GM12878 (cell line): ENCODE results near the gene CHRM4. TPM values are rescaled to one million over a fixed set of nuclear protein-coding genes. Genes with fewer than 3 reads are reported as not detected.

ENCODE experiments used
- ATAC-seq: fragments of 200-7000 bp; cut with Tn5 transposase; 3 replicates; pipeline ENCODE4 v1.9.1; 2020; ENCODE audit warnings: mild to moderate bottlenecking, moderate library complexity
- BruUV-seq: library from RNA; stranded (reverse); fragments of 400-500 nt; replicated peaks from 2 replicates; lab custom pipeline; 2021; lab: Mats Ljungman, UMichigan
- CTCF ChIA-PET: fragments of 300-600 bp; sonication (Branson Sonifier 250); formaldehyde crosslinking; extraction: SDS; loops from one replicate; lab custom pipeline; 2021; ENCODE audit warnings: inconsistent platforms; lab: Yijun Ruan, JAX
- POLR2A ChIA-PET: fragments of 350-600 bp; formaldehyde crosslinking; extraction: SDS; loops from one replicate; lab custom pipeline; 2021; ENCODE audit warnings: inconsistent platforms; lab: Charles Lee
- RAD21 ChIA-PET: fragments of 300-600 bp; sonication (Branson Sonifier 250); formaldehyde crosslinking; loops from one replicate; lab custom pipeline; 2023; ENCODE audit warnings: antibody characterized with exemption; ENCODE audit not compliant: unreplicated experiment; lab: Charles Lee
- SMC1A ChIA-PET: fragments of 300-600 bp; sonication (Branson Sonifier 250); formaldehyde crosslinking; loops from one replicate; lab custom pipeline; 2023; ENCODE audit not compliant: unreplicated experiment, uncharacterized antibody; lab: Charles Lee
- DNase-seq: peaks from one replicate; pipeline ENCODE4 v3.0.0-alpha.2; 2011; ENCODE audit warnings: low read depth, low spot score
- FAIRE-seq: peaks from 3 replicates; lab custom pipeline; 2011; peaks lifted over from hg19 to GRCh38; lab: Jason Lieb, UNC
- H2AFZ ChIP-seq: 2 replicates; pipeline ENCODE4 v1.6.0; 2011; ENCODE audit warnings: low read depth, low read length, control low read depth; ENCODE audit not compliant: control insufficient read depth
- H3K27ac ChIP-seq: 2 replicates; pipeline ENCODE4 v1.5.1; 2011; ENCODE audit warnings: control low read depth; ENCODE audit not compliant: control insufficient read depth, insufficient read depth
- H3K27me3 ChIP-seq, 2 experiments: replicated peaks in 1 of 2; 2 replicates each; pipeline versions ENCODE4 v1.6.0 to v1.6.1; 2011; ENCODE audit warnings: low read length in 1 of 2; ENCODE audit not compliant: control insufficient read depth in 2 of 2, insufficient read depth in 2 of 2
- H3K36me3 ChIP-seq, 2 experiments: 2 replicates each; pipeline ENCODE4 v1.5.1; 2011; ENCODE audit warnings: low read length in 1 of 2; ENCODE audit not compliant: control insufficient read depth in 2 of 2, insufficient read depth in 2 of 2
- H3K4me1 ChIP-seq: 2 replicates; pipeline ENCODE4 v1.6.1; 2011; ENCODE audit warnings: mild to moderate bottlenecking, low read length, moderate library complexity, mixed read lengths; ENCODE audit not compliant: control insufficient read depth, insufficient read depth
- H3K4me2 ChIP-seq: 2 replicates; pipeline ENCODE4 v1.6.0; 2011; ENCODE audit warnings: control low read depth; ENCODE audit not compliant: control insufficient read depth, insufficient read depth
- H3K4me3 ChIP-seq: fragments of 200-600 bp; sonication (generic); 2 replicates; pipeline ENCODE4 v1.5.1; 2016
- H3K79me2 ChIP-seq: 2 replicates; pipeline ENCODE4 v1.6.0; 2011; ENCODE audit warnings: low read length; ENCODE audit not compliant: control insufficient read depth, insufficient read depth
- H3K9ac ChIP-seq: 2 replicates; pipeline ENCODE4 v1.8.0; 2011; ENCODE audit warnings: low read length, control low read depth, mixed read lengths; ENCODE audit not compliant: control insufficient read depth, insufficient read depth
- H3K9me3 ChIP-seq: replicated peaks from 3 replicates; pipeline ENCODE4 v1.5.1; 2011; ENCODE audit warnings: mild to moderate bottlenecking, low read length; ENCODE audit not compliant: control insufficient read depth, insufficient read depth
- H4K20me1 ChIP-seq: 2 replicates; pipeline ENCODE4 v1.6.0; 2011; ENCODE audit not compliant: control insufficient read depth, insufficient read depth
- DPF2 ChIP-seq: fragments of 450-650 bp; IDR thresholded peaks from 2 replicates; pipeline ENCODE4 v1.6.1; 2017; ENCODE audit warnings: mild to moderate bottlenecking
- E4F1 ChIP-seq: fragments of 450-650 bp; IDR thresholded peaks from 2 replicates; pipeline ENCODE4 v1.6.1; 2018; ENCODE audit warnings: borderline replicate concordance, mild to moderate bottlenecking; ENCODE audit not compliant: partially characterized antibody
- GATAD2B ChIP-seq: fragments of 450-650 bp; conservative IDR thresholded peaks from 2 replicates; pipeline ENCODE4 v1.6.1; 2017; ENCODE audit warnings: low read depth, mild to moderate bottlenecking, moderate library complexity
- IKZF1 ChIP-seq: fragments of 450-650 bp; conservative IDR thresholded peaks from 2 replicates; pipeline ENCODE4 v1.6.1; 2017; ENCODE audit warnings: antibody characterized with exemption, mild to moderate bottlenecking
- KDM1A ChIP-seq: fragments of 200-600 bp; sonication (generic); IDR thresholded peaks from 2 replicates; pipeline ENCODE4 v1.6.1; 2016; ENCODE audit warnings: borderline replicate concordance
- LARP7 ChIP-seq: fragments of 450-650 bp; IDR thresholded peaks from 2 replicates; pipeline ENCODE4 v1.6.1; 2017; ENCODE audit warnings: mild to moderate bottlenecking
- NFXL1 ChIP-seq: fragments of 450-650 bp; IDR thresholded peaks from 2 replicates; pipeline ENCODE4 v1.6.1; 2017; ENCODE audit warnings: antibody characterized with exemption, mild to moderate bottlenecking, borderline replicate concordance
- NFYA ChIP-seq: IDR thresholded peaks from 2 replicates; pipeline ENCODE4 v1.6.1; 2011; ENCODE audit warnings: low read depth, mild to moderate bottlenecking, low read length, improper control_type of control experiment, borderline replicate concordance
- NRF1 ChIP-seq: conservative IDR thresholded peaks from 2 replicates; pipeline ENCODE4 v1.6.1; 2011; ENCODE audit warnings: mild to moderate bottlenecking, low read depth, low read length, improper control_type of control experiment
- POLR2A ChIP-seq: IDR thresholded peaks from 2 replicates; pipeline ENCODE4 v1.6.1; 2011; ENCODE audit warnings: low read depth, mild to moderate bottlenecking, low read length
- SIX5 ChIP-seq: IDR thresholded peaks from 2 replicates; pipeline ENCODE4 v1.6.1; 2011; ENCODE audit warnings: mild to moderate bottlenecking, low read depth, low read length, moderate library complexity; ENCODE audit not compliant: severe bottlenecking
- SKIL ChIP-seq: fragments of 450-650 bp; IDR thresholded peaks from 2 replicates; pipeline ENCODE4 v1.6.1; 2017; ENCODE audit warnings: mild to moderate bottlenecking, low read depth, inconsistent platforms; ENCODE audit not compliant: poor library complexity, severe bottlenecking
- SREBF2 ChIP-seq: IDR thresholded peaks from 2 replicates; pipeline ENCODE4 v1.6.1; 2012; ENCODE audit warnings: mild to moderate bottlenecking, low read length
- ZNF687 ChIP-seq: fragments of 450-650 bp; IDR thresholded peaks from 2 replicates; pipeline ENCODE4 v1.6.1; 2017; ENCODE audit warnings: mild to moderate bottlenecking, moderate library complexity
- WGBS: methylation state at CpG from one replicate; pipeline ENCODE4 v1.1.6; 2016; ENCODE audit warnings: low lambda C conversion rate; ENCODE audit not compliant: insufficient replicate concordance, insufficient coverage; ENCODE audit errors: missing lambda C conversion rate; 5-methylcytosine and 5-hydroxymethylcytosine counted together
- in situ Hi-C: fragments of 300-500 bp; cut with MboI; formaldehyde crosslinking; loops from 9 replicates; pipeline ENCODE4 v1.14.3; 2018; ENCODE audit warnings: mixed read lengths
- intact Hi-C: fragments of 100-400 bp; cut with micrococcal nuclease; formaldehyde crosslinking; loops from one replicate; pipeline ENCODE4 v1.14.2; 2022; ENCODE audit not compliant: unreplicated experiment
- polyA plus RNA-seq, 11 experiments: library from polyadenylated mRNA; depleted of rRNA in 4 of 11; unstranded in 6 of 11; stranded (reverse) in 5 of 11; fragments of >200 nt; fragmentation: Nextera tagmentation in 4 of 11; fragmentation: Illumina TruSeq in 1 of 11; extraction: Ambion mirVana in 4 of 11; extraction: Trizol in 1 of 11; gene quantifications; 1 replicate in 1 of 11; 2 replicates in 10 of 11; pipeline versions ENCODE4 v1.2.1 to v1.2.3, GENCODE V29; 2011 to 2016; ENCODE audit warnings: inconsistent platforms in 2 of 11, missing spikeins in 2 of 11, low read depth in 1 of 11
- total RNA-seq, 4 experiments: library from RNA; depleted of rRNA in 3 of 4; stranded (reverse); fragments of >200 nt in 3 of 4; fragmentation: Illumina TruSeq in 1 of 4; extraction: Trizol in 1 of 4; gene quantifications; 2 replicates each; pipeline versions ENCODE4 v1.2.1 to v1.2.3, GENCODE V29; 2013 to 2021

The CHRM4 gene
- total and polyA plus RNA-seq, 10 of the 15 experiments (the other 5 are each of a cell fraction or from before 2014, with no cell fraction given): 0.12 to 0.23 (median 0.13) TPM; not detected in 7

- Histone ChIP-seq H3K79me2 (peaks cover 60% of the 10 kb centered on the region), H2AFZ (no peak overlapping the region), H3K36me3 (peaks cover 0 to 3% of the 10 kb centered on the region in 2 experiments; a peak in 3 of 4 replicates), H3K4me3 (no peak overlapping the region), H3K27ac (no peak overlapping the region), H3K9me3 (no peaks in the 10 kb centered on the region), H3K4me1 (peaks cover 30% of the 10 kb centered on the region), H3K9ac (0 out of 2 replicates have a peak overlapping the region, but pooled peaks have one; percentile 4), H4K20me1 (no peaks in the 10 kb centered on the region), H3K4me2 (peak overlapping the region; percentile 60; the same call in 1 of the 2 replicates), H3K27me3 (no peaks in the 10 kb centered on the region)
- intact Hi-C loops (no loop called here), in situ Hi-C loops (no loop called here)
- no peak for DNase-seq
- peak; percentile 29 for ATAC-seq
- WGBS: 71% methylated on average over 25 of the region's 33 CpGs
- no TSS peak for BruUV-seq
- CTCF ChIA-PET: interaction anchor here (0.6 to 19.9 kb wide), 23 partner anchors 10 to 266 kb away, joined by 3 to 423 read pairs (median 4); partner anchors contain the start of genes ATG13 and CHRM4
- RAD21 ChIA-PET: interaction anchor here (0.7 to 4.3 kb wide), 16 partner anchors 9 to 387 kb away, joined by 3 to 24 read pairs (median 3); no protein-coding TSS in a partner anchor
- SMC1A ChIA-PET: interaction anchor here (0.6 to 5.3 kb wide), 10 partner anchors 8 to 273 kb away, joined by 3 to 70 read pairs (median 4); no protein-coding TSS in a partner anchor
- FAIRE-seq: no peak
- POLR2A ChIA-PET: interaction anchor here (1.2 to 2.9 kb wide), 2 partner anchors 9 to 15 kb away, joined by 3 to 21 read pairs; no protein-coding TSS in a partner anchor
- TF ChIP-seq E4F1 (no peak), GATAD2B (peak; percentile 67), NFXL1 (no peak), SREBF2 (no peak), LARP7 (0 out of 2 replicates have a peak, but pooled peaks have one; percentile 4), KDM1A (no peak), DPF2 (0 out of 2 replicates have a peak, but pooled peaks have one; percentile 40), NFYA (no peak), SIX5 (no peak), IKZF1 (peak; percentile 61), NRF1 (no peak), ZNF687 (no peak), SKIL (no peak), POLR2A (no peak)
Measured at GRCh38 chr11:46352063-46352841, 39.3 kb downstream of the CHRM4 start.
